ENCODE results near the gene AFAP1.

AFAP1 gene

DNA sequence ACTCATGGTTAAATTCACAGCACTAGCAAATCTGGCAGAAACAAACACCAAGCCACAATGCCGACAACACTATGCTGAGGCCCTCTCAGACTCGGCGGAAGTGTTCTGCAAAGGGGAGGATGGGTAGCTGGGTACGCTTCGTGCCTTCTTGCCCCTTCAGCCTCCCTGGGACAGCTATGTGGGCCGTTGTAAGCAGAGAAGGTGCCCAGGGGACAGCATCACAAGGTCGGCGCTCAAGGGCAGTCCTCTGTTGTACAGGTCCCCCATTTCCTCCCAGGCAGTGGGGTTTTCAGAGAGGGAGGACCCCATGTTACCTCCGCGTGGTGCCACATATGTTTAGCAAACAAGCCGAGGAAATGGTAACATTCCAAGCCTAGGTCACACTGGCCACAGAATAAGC is 173.6 kb downstream of the AFAP1 start:
- FAIRE-seq: no peak

DNA sequence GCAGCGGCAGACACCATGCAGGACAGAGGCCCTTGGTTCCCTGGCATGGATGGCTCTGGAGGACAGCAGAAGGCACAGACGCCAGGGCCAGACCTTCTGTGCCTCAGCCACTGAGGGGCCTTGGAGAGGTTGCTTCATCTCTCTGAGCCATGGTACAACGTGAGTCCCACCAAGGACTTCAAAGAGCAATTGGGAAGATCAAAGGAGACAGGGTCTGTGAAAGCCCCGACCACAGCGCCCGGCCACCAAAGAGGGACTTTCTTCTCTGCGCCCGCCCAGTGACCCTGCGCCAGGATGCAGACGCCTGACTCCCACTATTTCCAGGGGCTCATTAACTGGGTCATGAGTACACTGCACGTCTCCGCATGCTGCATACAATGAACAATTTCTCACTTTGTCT is 174.0 kb downstream of the AFAP1 start:
- FAIRE-seq: no peak

- FAIRE-seq: no peak
These were observed 175.2 kb downstream of the AFAP1 start for GRCh38 chr4:7764466-7764865.

GRCh38 chr4:7763788-7764187 is 175.9 kb downstream of the AFAP1 start:
- no peak for FAIRE-seq

- no peak for FAIRE-seq
These were observed 176.6 kb downstream of the AFAP1 start for GRCh38 chr4:7763106-7763505.

GRCh38 chr4:7762376-7763030 is 177.2 kb downstream of the AFAP1 start:
- no peak for FAIRE-seq

GRCh38 chr4:7761720-7762119 is 177.9 kb downstream of the AFAP1 start:
- FAIRE-seq: no peak

DNA sequence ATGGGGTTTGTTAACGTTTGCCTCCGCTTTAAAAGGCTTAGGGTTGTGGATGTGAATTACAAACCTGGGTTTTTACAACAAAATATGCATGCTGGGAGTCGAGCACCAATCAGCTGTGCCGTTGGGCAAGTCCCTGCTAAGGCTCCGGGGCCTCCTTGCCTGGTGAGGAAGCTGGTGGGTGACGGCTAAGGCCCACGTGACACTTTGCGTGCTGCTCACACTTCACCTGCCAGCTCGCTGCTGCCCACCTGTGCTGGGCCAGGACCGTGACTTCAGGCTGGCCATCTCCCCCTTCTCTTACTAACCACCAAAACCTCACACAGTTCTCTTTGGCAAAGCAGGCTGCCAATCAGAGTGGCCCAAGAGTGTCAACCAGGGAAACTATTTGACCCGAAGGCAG is 178.3 kb downstream of the AFAP1 start:
- no peak for FAIRE-seq

GRCh38 chr4:7760706-7761105 is 179.0 kb downstream of the AFAP1 start:
- FAIRE-seq: no peak

DNA sequence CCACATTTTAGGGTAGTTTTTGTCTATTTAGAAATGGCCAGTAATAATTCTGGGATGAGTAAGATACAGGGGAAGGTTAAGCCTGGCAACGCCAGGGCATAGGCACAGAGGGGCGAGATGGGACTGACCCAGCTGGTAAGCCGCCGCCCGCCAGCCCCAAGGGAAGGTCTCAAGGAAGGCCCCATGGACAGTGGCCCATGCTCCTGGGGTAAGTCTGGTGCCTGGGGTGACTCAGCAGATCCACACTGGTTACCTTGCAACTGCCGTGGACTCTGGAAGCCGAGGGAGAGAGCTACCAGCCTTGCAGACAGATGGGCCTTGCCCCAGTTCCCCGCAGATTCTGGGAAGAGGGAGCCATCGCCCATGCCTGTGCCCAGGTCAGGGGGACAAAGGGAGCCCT is 179.4 kb downstream of the AFAP1 start:
- FAIRE-seq: no peak

- no peak for FAIRE-seq
These were observed 180.0 kb downstream of the AFAP1 start for GRCh38 chr4:7759635-7760034.

GRCh38 chr4:7759216-7759615 is 180.4 kb downstream of the AFAP1 start:
- no peak for FAIRE-seq

DNA sequence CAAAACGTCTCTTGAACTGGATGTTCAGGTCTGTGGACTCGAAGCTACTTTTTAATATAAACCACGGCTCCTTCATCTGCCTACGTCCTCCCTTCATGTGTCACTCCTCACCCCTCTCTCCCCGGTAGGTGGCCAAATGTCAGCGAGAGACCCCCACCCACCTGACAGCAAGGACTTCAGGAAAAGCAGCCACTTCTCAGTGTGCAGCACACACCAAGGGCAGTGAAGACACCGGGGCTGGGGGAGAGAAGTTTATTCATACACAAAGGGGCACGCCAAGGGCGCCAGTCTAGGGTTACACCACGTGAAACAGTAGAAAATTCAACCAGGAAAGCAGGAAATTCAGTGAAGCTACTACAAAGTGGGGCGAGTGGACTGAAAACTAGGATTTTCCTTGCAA is 181.2 kb downstream of the AFAP1 start:
- FAIRE-seq: no peak

- no peak for FAIRE-seq
These were observed 181.9 kb downstream of the AFAP1 start for GRCh38 chr4:7757501-7758471.

- no peak for FAIRE-seq
These were observed 182.9 kb downstream of the AFAP1 start for GRCh38 chr4:7756561-7757355.

DNA sequence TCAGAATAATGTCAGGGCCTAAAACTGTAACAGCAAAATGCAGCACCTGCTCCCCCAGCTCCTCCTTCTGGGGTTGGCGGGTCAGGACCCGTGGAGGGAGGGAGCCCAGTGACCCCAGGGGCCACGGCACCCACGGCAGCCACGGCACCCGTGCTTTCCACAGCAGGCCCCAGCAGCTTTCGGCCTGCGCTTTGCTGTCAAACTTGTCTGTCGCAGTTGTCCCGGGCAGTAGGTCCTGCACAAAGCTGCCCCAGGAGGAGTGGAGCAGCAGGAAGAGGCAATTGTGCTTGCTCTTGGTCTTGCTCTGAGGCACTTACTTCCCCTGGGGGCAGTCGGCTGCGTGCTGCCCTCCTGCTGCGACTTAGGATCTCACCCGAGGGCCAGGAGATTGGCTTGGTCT is 183.6 kb downstream of the AFAP1 start:
- no peak for FAIRE-seq

DNA sequence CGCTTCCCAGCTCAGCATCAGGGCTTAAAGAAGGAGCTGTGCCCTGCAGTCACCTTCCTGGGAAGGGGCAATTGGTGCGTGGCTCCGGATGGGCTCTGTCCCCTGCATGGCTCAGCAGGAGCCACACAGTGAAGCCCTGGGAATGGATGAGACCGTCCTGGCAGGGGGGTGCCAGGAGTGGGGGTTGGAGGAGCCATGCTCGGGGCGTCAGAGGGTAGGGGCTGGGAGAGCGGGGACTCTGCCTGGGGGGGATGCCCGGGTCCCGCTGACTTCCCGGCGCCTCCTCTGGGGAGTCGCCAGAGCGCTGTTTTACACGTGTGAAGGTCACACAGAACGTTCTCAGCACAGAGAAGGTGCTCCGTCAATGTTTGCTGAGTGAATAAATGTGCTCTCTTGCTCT is 184.1 kb downstream of the AFAP1 start:
- no peak for FAIRE-seq

- FAIRE-seq: no peak
These were observed 184.9 kb downstream of the AFAP1 start for GRCh38 chr4:7754565-7755262.

DNA sequence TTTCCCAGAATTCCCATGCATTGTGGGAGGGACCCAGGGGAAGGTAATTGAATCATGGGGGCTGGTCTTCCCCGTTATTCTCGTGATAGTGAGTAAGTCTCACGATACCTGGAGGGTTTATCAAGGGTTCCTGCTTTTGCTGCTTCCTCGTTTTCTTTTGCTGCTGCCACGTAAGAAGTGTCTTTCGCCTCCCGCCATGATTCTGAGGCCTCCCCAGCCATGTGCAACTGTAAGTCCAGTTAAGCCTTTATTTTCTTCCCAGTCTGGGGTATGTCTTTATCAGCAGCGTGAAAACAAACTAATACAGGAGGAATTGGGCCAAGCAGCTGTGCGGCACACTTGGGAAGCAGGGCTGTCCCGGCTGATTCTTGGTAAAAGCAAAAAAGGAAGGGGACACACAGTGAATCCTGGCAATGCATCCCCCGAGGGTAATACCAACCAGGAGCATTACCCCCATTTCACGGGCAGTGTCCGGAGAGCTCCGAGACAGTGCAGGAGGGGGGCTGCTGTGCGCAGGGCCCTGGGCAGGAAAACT is 185.7 kb downstream of the AFAP1 start:
- no peak for FAIRE-seq

GRCh38 chr4:7753271-7753670 is 186.4 kb downstream of the AFAP1 start:
- no peak for FAIRE-seq

DNA sequence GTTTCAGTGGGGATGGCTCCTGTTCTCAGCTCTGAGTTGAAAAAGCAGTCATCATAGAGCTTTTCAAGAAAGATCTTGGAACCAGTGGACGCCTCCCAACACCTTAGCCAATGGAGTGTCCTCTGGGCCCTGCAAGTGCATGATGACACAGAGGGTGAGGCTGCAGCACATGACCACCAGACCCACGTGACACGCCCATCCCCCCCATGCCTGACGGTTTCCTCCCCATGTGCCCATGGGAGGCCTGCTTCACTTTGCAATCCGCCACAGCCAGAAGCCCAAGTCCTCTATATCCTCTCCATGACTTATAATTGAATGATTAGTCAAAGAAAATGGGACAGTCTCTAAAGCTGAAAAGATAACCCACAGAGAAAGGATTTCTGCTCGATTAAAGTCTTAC is 187.0 kb downstream of the AFAP1 start:
- FAIRE-seq: no peak

DNA sequence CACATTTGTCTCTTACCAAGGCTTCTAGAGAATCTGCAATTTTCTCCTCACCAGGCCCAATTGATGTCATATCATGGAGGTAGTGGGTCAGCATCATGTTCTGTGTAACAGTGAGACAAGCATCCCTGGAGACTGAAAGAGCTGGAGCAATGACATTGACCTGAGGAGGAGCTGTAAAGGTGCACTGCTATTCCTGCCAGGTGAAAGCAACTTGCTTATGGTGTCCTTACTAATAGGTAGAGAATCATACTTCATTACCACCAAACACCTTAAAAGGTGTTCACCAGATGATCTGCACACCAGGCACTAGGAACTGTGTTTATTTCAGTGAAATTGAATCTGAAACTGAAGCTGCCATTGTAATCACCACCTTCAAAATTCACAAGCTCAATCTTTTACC is 188.7 kb downstream of the AFAP1 start:
- FAIRE-seq: no peak

GRCh38 chr4:7750523-7750922 is 189.1 kb downstream of the AFAP1 start:
- FAIRE-seq: no peak
